Ishikawa (cell line): ENCODE results near the gene TLX2.

ENCODE experiments used
- CEBPB ChIP-seq: IDR thresholded peaks from 2 replicates; pipeline ENCODE4 v1.6.1; 2012
- CREB1 ChIP-seq: IDR thresholded peaks from 2 replicates; pipeline ENCODE4 v1.6.1; 2012; ENCODE audit warnings: low read depth
- EGR1 ChIP-seq: IDR thresholded peaks from 2 replicates; pipeline ENCODE4 v1.6.1; 2012
- EP300 ChIP-seq: IDR thresholded peaks from 2 replicates; pipeline ENCODE4 v1.6.1; 2012; ENCODE audit warnings: borderline replicate concordance
- FOXM1 ChIP-seq: IDR thresholded peaks from 2 replicates; pipeline ENCODE4 v1.6.1; 2012; ENCODE audit warnings: low read depth, borderline replicate concordance
- RAD21 ChIP-seq: IDR thresholded peaks from 2 replicates; pipeline ENCODE4 v1.6.1; 2012; ENCODE audit warnings: low read depth
- TAF1 ChIP-seq: IDR thresholded peaks from 2 replicates; pipeline ENCODE4 v1.6.1; 2012; ENCODE audit warnings: low read depth, mild to moderate bottlenecking
- TCF12 ChIP-seq: IDR thresholded peaks from 2 replicates; pipeline ENCODE4 v1.6.1; 2012; ENCODE audit warnings: low read depth
- YY1 ChIP-seq: IDR thresholded peaks from 2 replicates; pipeline ENCODE4 v1.6.1; 2012; ENCODE audit warnings: low read depth
- ZBTB7A ChIP-seq: IDR thresholded peaks from 2 replicates; pipeline ENCODE4 v1.6.1; 2012; ENCODE audit warnings: low read depth
- TF ChIP-seq, protein P1 (sequence below): IDR thresholded peaks from 2 replicates; pipeline ENCODE4 v1.6.1; 2012
- TF ChIP-seq, protein P2 (sequence below): IDR thresholded peaks from 2 replicates; pipeline ENCODE4 v1.6.1; 2012; ENCODE audit warnings: low read depth, mild to moderate bottlenecking

DNA sequence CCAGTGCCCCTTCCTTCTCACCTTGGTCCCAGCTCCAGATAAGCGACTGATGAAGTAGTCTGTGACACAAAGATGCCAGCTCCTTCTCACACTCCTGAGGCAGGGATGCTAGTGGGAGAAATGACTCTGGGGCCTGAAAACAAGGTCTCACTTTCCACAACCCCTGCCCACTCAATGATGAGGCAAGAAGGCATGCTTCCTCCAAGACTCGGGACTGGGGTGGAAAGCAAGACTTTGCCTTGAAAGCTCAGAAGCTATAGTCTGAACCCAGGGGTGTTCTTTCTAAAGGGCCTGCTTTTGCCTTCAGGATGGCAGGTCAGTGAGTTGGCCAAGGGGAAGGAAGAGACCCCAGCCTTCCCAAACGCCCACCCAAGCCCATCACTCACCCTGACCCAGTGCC is 32.8 kb upstream of the TLX2 start:
- TF ChIP-seq YY1: no peak
- no peak for TF ChIP-seq RAD21
- TF ChIP-seq FOXM1: no peak
- no peak for TF ChIP-seq TCF12
- TF ChIP-seq, protein P1, sequence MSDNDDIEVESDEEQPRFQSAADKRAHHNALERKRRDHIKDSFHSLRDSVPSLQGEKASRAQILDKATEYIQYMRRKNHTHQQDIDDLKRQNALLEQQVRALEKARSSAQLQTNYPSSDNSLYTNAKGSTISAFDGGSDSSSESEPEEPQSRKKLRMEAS: no peak
- TF ChIP-seq ZBTB7A: no peak
- TF ChIP-seq, protein P2, sequence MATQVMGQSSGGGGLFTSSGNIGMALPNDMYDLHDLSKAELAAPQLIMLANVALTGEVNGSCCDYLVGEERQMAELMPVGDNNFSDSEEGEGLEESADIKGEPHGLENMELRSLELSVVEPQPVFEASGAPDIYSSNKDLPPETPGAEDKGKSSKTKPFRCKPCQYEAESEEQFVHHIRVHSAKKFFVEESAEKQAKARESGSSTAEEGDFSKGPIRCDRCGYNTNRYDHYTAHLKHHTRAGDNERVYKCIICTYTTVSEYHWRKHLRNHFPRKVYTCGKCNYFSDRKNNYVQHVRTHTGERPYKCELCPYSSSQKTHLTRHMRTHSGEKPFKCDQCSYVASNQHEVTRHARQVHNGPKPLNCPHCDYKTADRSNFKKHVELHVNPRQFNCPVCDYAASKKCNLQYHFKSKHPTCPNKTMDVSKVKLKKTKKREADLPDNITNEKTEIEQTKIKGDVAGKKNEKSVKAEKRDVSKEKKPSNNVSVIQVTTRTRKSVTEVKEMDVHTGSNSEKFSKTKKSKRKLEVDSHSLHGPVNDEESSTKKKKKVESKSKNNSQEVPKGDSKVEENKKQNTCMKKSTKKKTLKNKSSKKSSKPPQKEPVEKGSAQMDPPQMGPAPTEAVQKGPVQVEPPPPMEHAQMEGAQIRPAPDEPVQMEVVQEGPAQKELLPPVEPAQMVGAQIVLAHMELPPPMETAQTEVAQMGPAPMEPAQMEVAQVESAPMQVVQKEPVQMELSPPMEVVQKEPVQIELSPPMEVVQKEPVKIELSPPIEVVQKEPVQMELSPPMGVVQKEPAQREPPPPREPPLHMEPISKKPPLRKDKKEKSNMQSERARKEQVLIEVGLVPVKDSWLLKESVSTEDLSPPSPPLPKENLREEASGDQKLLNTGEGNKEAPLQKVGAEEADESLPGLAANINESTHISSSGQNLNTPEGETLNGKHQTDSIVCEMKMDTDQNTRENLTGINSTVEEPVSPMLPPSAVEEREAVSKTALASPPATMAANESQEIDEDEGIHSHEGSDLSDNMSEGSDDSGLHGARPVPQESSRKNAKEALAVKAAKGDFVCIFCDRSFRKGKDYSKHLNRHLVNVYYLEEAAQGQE: no peak
- TF ChIP-seq CREB1: no peak
- TF ChIP-seq CEBPB: no peak
- TF ChIP-seq EP300: no peak
- TF ChIP-seq TAF1: no peak
- no peak for TF ChIP-seq EGR1
